Stomach (tissue), 9 donors: Measurements from ENCODE around the gene PTPRT. TPM values are rescaled to one million over a fixed set of nuclear protein-coding genes. Genes with fewer than 3 reads are reported as not detected.
A peak's percentile ranks its signal among the peaks of the same experiment; 100 is the strongest.

Experiments
- DNase-seq, 2 donors: peaks; one replicate each; pipeline versions ENCODE4 v3.0.0 to v3.0.0-alpha.2; 2013 to 2019
- H3K27ac ChIP-seq, 5 donors: fragments of 200-600 bp in 4 of 5; sonication (generic) in 4 of 5; one replicate each; pipeline ENCODE4 v1.5.1; 2013 to 2019; ENCODE audit warnings: mild to moderate bottlenecking in 1 of 5, moderate library complexity in 1 of 5
- H3K27me3 ChIP-seq, 3 donors: fragments of 200-600 bp; sonication (generic); one replicate each; pipeline ENCODE4 v1.5.1; 2017 to 2019; ENCODE audit warnings: mixed run types in 1 of 3
- H3K36me3 ChIP-seq, 4 donors: fragments of 200-600 bp; sonication (generic); 1 replicate in 3 of 4; 2 replicates in 1 of 4; pipeline ENCODE4 v1.5.1; 2016 to 2019
- H3K4me1 ChIP-seq, 4 donors: fragments of 200-600 bp; sonication (generic); one replicate each; pipeline ENCODE4 v1.5.1; 2016 to 2019
- H3K4me3 ChIP-seq, 4 donors: fragments of 200-600 bp; sonication (generic) in 3 of 4; one replicate each; pipeline ENCODE4 v1.5.1; 2016 to 2019; ENCODE audit warnings: mild to moderate bottlenecking in 1 of 4
- H3K9me3 ChIP-seq, 4 donors: fragments of 200-600 bp; sonication (generic); one replicate each; pipeline ENCODE4 v1.5.1; 2016 to 2019
- EP300 ChIP-seq: sonication (generic); formaldehyde crosslinking; IDR thresholded peaks from one replicate; pipeline ENCODE4 v1.6.1; 2017; ENCODE audit warnings: antibody characterized with exemption
- POLR2A ChIP-seq, 4 donors: fragments of 450-650 bp; IDR thresholded peaks; one replicate each; pipeline ENCODE4 v1.6.1; 2016; ENCODE audit warnings: antibody characterized with exemption in 4 of 4, control low read depth in 2 of 4, mild to moderate bottlenecking in 1 of 4, moderate library complexity in 1 of 4
- POLR2AphosphoS5 ChIP-seq, 3 donors: sonication (generic); formaldehyde crosslinking; IDR thresholded peaks; one replicate each; pipeline ENCODE4 v1.6.1; 2016; ENCODE audit warnings: antibody characterized with exemption in 3 of 3
- WGBS, 5 donors: extraction: QIAGEN DNeasy Blood & Tissue Kit in 3 of 5; methylation state at CpG; one replicate each; pipeline versions ENCODE4 v1.1.5 to v1.1.7; 2013 to 2018; 5-methylcytosine and 5-hydroxymethylcytosine counted together
- intact Hi-C: fragments of 100-400 bp; cut with DNase I; formaldehyde crosslinking; loops from one replicate; pipeline ENCODE4 v1.15.1; 2023; ENCODE audit warnings: low total_unique reads
- polyA plus RNA-seq, 3 donors: library from polyadenylated mRNA; stranded (reverse); fragments of 200-250 nt; gene quantifications; one replicate each; pipeline ENCODE4 v1.2.3, GENCODE V29; 2013
- total RNA-seq, 5 donors: library from RNA; depleted of rRNA; stranded (reverse); fragments of >200 nt; gene quantifications; one replicate each; pipeline versions ENCODE4 v1.1.0 to v1.2.3, GENCODE V29; 2014 to 2016
- TF ChIP-seq, protein P1 (sequence below), 7 experiments: fragments of 450-650 bp in 4 of 7; fragments of 200-600 bp in 3 of 7; sonication (generic) in 3 of 7; IDR thresholded peaks; one replicate each; pipeline ENCODE4 v1.5.1; 2016 to 2019; ENCODE audit warnings: antibody characterized with exemption in 7 of 7, control low read depth in 2 of 7, mild to moderate bottlenecking in 1 of 7
- donor health status: healthy with polysubstance abuse.
- donor health status: Bipolar disorder and iron deficiency.
- donor health status: healthy.

The PTPRT gene
- total and polyA plus RNA-seq, 8 donors: 0.05 to 11.6 (median 1.7) TPM; not detected in 2

DNA sequence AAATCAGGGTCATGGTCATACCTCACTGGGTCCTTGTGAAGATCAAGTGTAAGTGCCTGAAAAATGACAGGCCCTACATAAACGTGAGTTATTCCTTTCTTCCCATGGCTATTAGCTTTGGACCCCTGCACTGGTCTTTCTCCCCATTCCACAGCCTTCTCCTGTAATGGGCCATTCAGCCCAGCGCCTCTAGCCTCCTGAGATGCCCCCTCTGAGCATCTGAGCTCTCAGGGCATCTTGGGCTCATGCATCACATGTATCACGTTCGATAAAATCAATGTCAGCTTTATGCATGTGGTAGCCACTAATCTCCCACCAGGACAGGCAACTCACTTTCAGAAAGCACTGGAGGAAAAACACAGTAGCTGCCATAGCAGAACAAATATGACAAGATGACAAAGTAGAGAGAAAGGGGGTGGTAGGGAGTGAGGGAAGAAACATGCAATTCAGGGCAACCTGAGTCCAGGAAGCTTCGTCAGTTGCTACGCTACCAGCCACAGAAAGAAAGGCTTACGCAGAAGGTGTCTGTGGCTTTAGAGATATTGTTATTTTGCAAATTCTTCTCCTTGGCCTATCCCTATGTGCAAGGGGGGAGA, 498.8 kb downstream of the PTPRT start:
- Histone ChIP-seq H3K4me3 (no peak overlapping the region), H3K27ac (no peak overlapping the region), H3K4me1 (no peaks in the 10 kb centered on the region), H3K27me3 (no peaks in the 10 kb centered on the region), H3K36me3 (no peaks in the 10 kb centered on the region), H3K9me3 (no peaks in the 10 kb centered on the region)
- intact Hi-C loops: no loop called here
- TF ChIP-seq, protein P1, sequence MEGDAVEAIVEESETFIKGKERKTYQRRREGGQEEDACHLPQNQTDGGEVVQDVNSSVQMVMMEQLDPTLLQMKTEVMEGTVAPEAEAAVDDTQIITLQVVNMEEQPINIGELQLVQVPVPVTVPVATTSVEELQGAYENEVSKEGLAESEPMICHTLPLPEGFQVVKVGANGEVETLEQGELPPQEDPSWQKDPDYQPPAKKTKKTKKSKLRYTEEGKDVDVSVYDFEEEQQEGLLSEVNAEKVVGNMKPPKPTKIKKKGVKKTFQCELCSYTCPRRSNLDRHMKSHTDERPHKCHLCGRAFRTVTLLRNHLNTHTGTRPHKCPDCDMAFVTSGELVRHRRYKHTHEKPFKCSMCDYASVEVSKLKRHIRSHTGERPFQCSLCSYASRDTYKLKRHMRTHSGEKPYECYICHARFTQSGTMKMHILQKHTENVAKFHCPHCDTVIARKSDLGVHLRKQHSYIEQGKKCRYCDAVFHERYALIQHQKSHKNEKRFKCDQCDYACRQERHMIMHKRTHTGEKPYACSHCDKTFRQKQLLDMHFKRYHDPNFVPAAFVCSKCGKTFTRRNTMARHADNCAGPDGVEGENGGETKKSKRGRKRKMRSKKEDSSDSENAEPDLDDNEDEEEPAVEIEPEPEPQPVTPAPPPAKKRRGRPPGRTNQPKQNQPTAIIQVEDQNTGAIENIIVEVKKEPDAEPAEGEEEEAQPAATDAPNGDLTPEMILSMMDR (IDR thresholded peaks at IDR 0.05): no peak
- no peak for TF ChIP-seq EP300
- no peak for TF ChIP-seq POLR2AphosphoS5 (IDR thresholded peaks at IDR 0.05)
- no peak for TF ChIP-seq POLR2A (IDR thresholded peaks at IDR 0.05)
- WGBS, 5 donors: 82 to 90% (median 85%) methylated on average over 7 of the region's 7 CpGs
- DNase-seq: no peak

DNA sequence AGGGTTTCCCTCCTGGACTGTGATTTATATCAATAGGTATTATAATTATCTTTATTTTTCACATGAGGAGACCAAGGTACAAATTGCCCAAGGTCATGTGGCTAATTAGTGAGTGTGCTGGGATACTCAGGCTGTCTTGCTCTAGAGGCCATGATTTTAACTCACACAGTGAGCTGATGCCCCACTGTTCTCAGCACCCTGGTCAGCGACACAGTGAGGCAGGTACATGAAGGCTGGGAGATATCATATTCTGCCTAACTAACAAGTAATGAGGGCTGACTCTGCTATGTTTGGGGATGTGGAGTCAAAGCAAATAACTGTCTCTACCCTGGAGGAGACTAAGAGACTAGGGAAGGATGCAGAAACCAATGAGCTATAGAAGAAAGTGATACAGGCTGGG, 501.1 kb downstream of the PTPRT start:
- peak in 1 of 2 donors; percentile 57 for DNase-seq
- H3K27ac ChIP-seq: no peak overlapping the region
- 36 to 51% (median 42%) methylated on average over 1 of the region's 1 CpG for WGBS, 5 donors
- H3K9me3 ChIP-seq: no peaks in the 10 kb centered on the region
- no peaks in the 10 kb centered on the region for H3K4me1 ChIP-seq
- H3K27me3 ChIP-seq: no peaks in the 10 kb centered on the region
- no peak overlapping the region for H3K4me3 ChIP-seq
- H3K36me3 ChIP-seq: no peaks in the 10 kb centered on the region
- no peak for TF ChIP-seq EP300
- TF ChIP-seq POLR2AphosphoS5 (IDR thresholded peaks at IDR 0.05): no peak
- TF ChIP-seq, protein P1 (IDR thresholded peaks at IDR 0.05): no peak
- TF ChIP-seq POLR2A (IDR thresholded peaks at IDR 0.05): no peak
- intact Hi-C loops: no loop called here

DNA sequence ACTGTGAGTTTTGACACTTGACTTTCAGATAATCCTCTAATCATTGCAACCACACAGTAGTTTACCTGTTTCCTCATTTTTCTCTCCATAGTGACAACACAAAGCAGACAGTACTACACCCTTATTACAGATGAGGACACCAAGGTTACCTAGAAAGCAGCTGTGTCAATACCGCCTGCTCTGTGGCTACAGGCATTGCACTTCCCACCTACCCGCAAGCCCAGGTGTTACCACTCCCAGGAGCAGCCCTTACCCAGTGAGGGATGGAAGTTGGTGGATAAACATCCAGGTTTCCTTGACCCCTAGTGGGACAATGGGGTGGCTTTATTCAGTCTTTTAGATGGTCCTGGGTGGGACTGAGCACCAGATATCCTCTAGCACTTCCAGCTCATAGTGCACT, 503.6 kb downstream of the PTPRT start:
- Histone ChIP-seq H3K4me1 (no peaks in the 10 kb centered on the region), H3K27ac (no peak overlapping the region), H3K9me3 (no peaks in the 10 kb centered on the region), H3K36me3 (no peaks in the 10 kb centered on the region), H3K4me3 (no peak overlapping the region), H3K27me3 (no peaks in the 10 kb centered on the region)
- 77 to 85% (median 81%) methylated on average over 2 of the region's 2 CpGs for WGBS, 5 donors
- intact Hi-C loops: no loop called here
- no peak for DNase-seq
- TF ChIP-seq POLR2AphosphoS5 (IDR thresholded peaks at IDR 0.05): no peak
- TF ChIP-seq EP300: no peak
- TF ChIP-seq, protein P1 (IDR thresholded peaks at IDR 0.05): no peak
- no peak for TF ChIP-seq POLR2A (IDR thresholded peaks at IDR 0.05)

DNA sequence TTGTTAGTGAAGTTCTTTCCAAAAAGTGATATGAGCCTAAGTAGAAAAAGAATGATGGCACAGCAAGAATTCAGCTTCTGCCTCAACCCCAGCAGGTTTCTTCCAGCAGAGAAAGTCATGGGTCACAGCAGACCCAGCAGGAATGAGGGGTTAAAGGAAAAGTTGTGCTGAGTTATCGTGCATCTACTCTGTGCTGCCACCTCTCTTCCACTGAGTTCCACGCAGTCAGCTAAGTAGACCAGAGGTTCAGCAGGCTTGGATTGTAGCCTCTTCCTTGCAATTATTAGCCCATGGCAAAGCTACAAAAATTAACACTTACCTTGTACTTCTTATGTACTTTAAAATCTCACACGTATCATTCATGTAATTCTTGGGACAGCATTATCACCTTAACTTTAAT, 510.8 kb downstream of the PTPRT start:
- H3K4me3 ChIP-seq: no peak overlapping the region
- H3K4me1 ChIP-seq: no peaks in the 10 kb centered on the region
- intact Hi-C loops: no loop called here
- TF ChIP-seq, protein P1 (IDR thresholded peaks at IDR 0.05): peak in 4 of 7 experiments; percentile 30 to 54 (median 34)
- TF ChIP-seq POLR2AphosphoS5 (IDR thresholded peaks at IDR 0.05) (no peak), POLR2A (IDR thresholded peaks at IDR 0.05) (no peak)
- H3K36me3 ChIP-seq: no peaks in the 10 kb centered on the region
- no peak overlapping the region for H3K27ac ChIP-seq
- no peaks in the 10 kb centered on the region for H3K9me3 ChIP-seq
- peak in 1 of 2 donors; percentile 13 for DNase-seq
- H3K27me3 ChIP-seq: no peaks in the 10 kb centered on the region
- 27 to 42% (median 28%) methylated on average over 3 of the region's 3 CpGs for WGBS, 5 donors
